ENCODE measurements around the gene TANGO2. TPM values are rescaled to one million over a fixed set of nuclear protein-coding genes. Genes with fewer than 3 reads are reported as not detected.

Gene TANGO2
- total RNA-seq, 1 experiment from 2014 or later, result 13.9 TPM

DNA sequence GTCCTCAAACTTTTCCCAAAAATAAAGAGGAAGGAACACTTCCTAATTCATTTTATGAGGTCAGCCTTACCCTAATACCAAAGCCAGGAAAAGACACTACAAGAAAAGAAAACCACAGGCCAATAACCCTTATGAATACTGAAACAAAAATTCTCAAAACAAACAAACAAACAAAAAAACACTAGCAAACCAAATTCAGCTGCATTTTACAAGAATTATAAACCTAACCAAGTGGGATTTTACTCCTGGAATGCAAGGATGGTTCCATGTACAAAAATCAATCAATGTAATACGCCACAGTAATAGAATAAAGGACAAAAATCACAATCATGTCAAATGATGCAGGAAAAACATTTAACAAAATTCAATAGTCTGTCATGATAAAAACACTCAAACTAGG lies 17.6 kb upstream of the TANGO2 start:
- ChIA-PET POLR2A (interaction anchor here (1.2 kb wide), 1 partner anchor 18 kb away, joined by 3 read pairs; no protein-coding TSS in a partner anchor), CTCF (interaction anchor here (0.5 kb wide), 1 partner anchor 1098 kb away, joined by 4 read pairs; no protein-coding TSS in a partner anchor)
- DNase-seq (ENCODE audit: unreplicated experiment), result no peak
- no peak overlapping the region for H3K27ac Mint-ChIP-seq (ENCODE audit: low read depth, unreplicated experiment)
- H3K9me3 Mint-ChIP-seq (ENCODE audit: unreplicated experiment), result peaks cover 20% of the 10 kb centered on the region
- H3K27me3 Mint-ChIP-seq (ENCODE audit: insufficient read depth, unreplicated experiment), result no peaks in the 10 kb centered on the region
- no peaks in the 10 kb centered on the region for H3K36me3 Mint-ChIP-seq (ENCODE audit: insufficient read depth, unreplicated experiment)
- H3K4me1 Mint-ChIP-seq (ENCODE audit: insufficient read depth, unreplicated experiment), result no peaks in the 10 kb centered on the region
- TF ChIP-seq, protein P1, sequence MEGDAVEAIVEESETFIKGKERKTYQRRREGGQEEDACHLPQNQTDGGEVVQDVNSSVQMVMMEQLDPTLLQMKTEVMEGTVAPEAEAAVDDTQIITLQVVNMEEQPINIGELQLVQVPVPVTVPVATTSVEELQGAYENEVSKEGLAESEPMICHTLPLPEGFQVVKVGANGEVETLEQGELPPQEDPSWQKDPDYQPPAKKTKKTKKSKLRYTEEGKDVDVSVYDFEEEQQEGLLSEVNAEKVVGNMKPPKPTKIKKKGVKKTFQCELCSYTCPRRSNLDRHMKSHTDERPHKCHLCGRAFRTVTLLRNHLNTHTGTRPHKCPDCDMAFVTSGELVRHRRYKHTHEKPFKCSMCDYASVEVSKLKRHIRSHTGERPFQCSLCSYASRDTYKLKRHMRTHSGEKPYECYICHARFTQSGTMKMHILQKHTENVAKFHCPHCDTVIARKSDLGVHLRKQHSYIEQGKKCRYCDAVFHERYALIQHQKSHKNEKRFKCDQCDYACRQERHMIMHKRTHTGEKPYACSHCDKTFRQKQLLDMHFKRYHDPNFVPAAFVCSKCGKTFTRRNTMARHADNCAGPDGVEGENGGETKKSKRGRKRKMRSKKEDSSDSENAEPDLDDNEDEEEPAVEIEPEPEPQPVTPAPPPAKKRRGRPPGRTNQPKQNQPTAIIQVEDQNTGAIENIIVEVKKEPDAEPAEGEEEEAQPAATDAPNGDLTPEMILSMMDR (IDR thresholded peaks at IDR 0.05; ENCODE audit: unreplicated experiment), result no peak
- BruUV-seq (replicated peaks), result no TSS peak
- no peak overlapping the region for H3K4me3 Mint-ChIP-seq (ENCODE audit: unreplicated experiment)
- intact Hi-C loops (cut with micrococcal nuclease), result no loop called here

DNA sequence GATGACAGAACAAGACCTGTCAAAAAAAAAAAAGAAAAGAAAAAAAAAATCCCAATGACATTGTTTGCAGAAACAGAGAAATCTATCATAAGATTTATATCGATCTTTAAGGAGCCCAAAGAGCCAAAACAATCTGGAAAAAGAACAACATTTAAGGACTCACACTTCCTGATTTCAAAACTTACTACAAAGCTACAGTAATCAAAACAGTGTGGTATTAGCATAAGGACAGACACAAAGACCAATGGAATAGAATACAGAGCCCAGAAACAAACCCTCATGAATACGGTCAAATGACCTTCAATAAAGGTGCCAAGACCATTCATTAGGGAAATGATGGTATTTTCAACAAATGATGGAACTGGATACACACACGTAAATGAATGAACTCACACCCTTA lies 16.4 kb upstream of the TANGO2 start:
- DNase-seq (ENCODE audit: unreplicated experiment), result no peak
- no peaks in the 10 kb centered on the region for H3K27me3 Mint-ChIP-seq (ENCODE audit: insufficient read depth, unreplicated experiment)
- no peaks in the 10 kb centered on the region for H3K36me3 Mint-ChIP-seq (ENCODE audit: insufficient read depth, unreplicated experiment)
- POLR2A ChIA-PET, result no interaction called here
- CTCF ChIA-PET, result no interaction called here
- BruUV-seq (replicated peaks), result no TSS peak
- peaks cover 4% of the 10 kb centered on the region for H3K4me1 Mint-ChIP-seq (ENCODE audit: insufficient read depth, unreplicated experiment)
- intact Hi-C loops (cut with micrococcal nuclease), result no loop called here
- H3K27ac Mint-ChIP-seq (ENCODE audit: low read depth, unreplicated experiment), result no peak overlapping the region
- TF ChIP-seq, protein P1 (IDR thresholded peaks at IDR 0.05; ENCODE audit: unreplicated experiment), result no peak
- H3K4me3 Mint-ChIP-seq (ENCODE audit: unreplicated experiment), result no peak overlapping the region
- H3K9me3 Mint-ChIP-seq (ENCODE audit: unreplicated experiment), result peaks cover 20% of the 10 kb centered on the region

DNA sequence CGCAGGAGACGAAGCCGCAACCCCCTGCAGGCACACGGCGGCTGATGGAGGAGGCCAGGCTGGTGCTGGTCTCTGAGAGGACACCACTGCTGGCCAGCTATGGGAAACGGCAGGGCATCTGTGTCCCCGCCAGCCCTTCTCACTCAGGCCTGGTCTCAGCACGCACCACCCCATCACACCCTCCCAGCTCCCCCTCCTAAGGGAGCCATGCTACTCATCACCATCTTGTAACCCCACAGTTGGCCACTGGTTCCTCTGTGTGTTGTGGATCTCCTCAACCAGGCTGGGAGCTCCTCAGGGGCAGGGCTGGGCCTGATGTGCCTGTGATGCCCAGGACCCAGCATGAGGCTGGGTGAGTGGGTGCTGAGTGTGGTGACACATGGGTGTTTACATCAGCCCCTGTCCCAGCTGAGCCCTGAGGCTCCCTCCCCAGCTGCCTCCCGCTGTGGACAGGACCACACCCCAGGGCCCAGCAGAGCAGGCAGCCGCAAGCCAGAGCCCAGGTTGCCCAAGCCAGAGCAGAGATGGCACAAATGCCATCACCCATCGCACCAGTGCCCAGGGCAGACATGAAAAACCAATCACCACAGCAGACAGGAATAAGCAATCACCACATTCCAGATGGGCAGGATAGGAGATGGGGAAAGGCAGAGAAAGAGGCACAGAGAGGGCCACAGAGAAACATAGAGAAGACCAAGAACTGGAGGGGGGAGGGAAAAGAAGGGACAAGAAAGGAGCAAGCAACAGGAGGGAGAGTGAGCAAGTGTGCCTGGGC lies 12.5 kb upstream of the TANGO2 start:
- intact Hi-C loops (cut with micrococcal nuclease), result no loop called here
- DNase-seq (ENCODE audit: unreplicated experiment), result no peak
- POLR2A ChIA-PET, result no interaction called here
- Mint-ChIP-seq H3K4me3 (ENCODE audit: unreplicated experiment) (no peak overlapping the region), H3K9me3 (ENCODE audit: unreplicated experiment) (peaks cover 17% of the 10 kb centered on the region), H3K27me3 (ENCODE audit: insufficient read depth, unreplicated experiment) (no peaks in the 10 kb centered on the region), H3K36me3 (ENCODE audit: insufficient read depth, unreplicated experiment) (no peaks in the 10 kb centered on the region), H3K27ac (ENCODE audit: low read depth, unreplicated experiment) (no peak overlapping the region), H3K4me1 (ENCODE audit: insufficient read depth, unreplicated experiment) (peaks cover 9% of the 10 kb centered on the region)
- no TSS peak for BruUV-seq (replicated peaks)
- TF ChIP-seq, protein P1 (IDR thresholded peaks at IDR 0.05; ENCODE audit: unreplicated experiment), result no peak
- CTCF ChIA-PET, result no interaction called here

DNA sequence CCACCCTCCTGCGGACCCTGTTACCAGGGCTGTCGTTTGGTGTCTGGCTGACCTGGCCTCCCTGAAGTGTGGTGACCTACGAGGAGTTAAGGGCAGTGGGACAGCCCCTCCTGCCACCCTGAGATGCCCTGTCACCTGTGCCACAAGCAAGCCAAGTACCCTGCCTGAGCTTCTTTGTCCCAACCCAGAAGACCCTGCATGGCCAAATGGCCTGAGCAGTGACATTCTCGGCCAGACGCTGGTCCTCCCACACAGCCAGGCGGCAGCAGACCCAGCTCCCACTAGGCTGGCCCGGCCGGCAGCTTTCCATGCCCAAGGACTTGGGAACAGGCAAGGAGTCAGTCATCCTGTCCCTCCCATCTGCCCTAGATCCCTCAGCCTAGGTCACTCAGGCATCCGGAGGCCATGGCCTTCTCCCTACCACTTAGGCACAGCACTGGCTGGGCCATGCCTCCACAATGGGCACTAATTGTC lies 11.9 kb upstream of the TANGO2 start:
- H3K4me3 Mint-ChIP-seq (ENCODE audit: unreplicated experiment), result no peak overlapping the region
- POLR2A ChIA-PET, result no interaction called here
- BruUV-seq (replicated peaks), result no TSS peak
- H3K36me3 Mint-ChIP-seq (ENCODE audit: insufficient read depth, unreplicated experiment), result no peaks in the 10 kb centered on the region
- peaks cover 10% of the 10 kb centered on the region for H3K9me3 Mint-ChIP-seq (ENCODE audit: unreplicated experiment)
- intact Hi-C loops (cut with micrococcal nuclease), result no loop called here
- TF ChIP-seq, protein P1 (IDR thresholded peaks at IDR 0.05; ENCODE audit: unreplicated experiment), result no peak
- CTCF ChIA-PET, result no interaction called here
- DNase-seq (ENCODE audit: unreplicated experiment), result no peak
- H3K27ac Mint-ChIP-seq (ENCODE audit: low read depth, unreplicated experiment), result no peak overlapping the region
- no peaks in the 10 kb centered on the region for H3K27me3 Mint-ChIP-seq (ENCODE audit: insufficient read depth, unreplicated experiment)
- peaks cover 9% of the 10 kb centered on the region for H3K4me1 Mint-ChIP-seq (ENCODE audit: insufficient read depth, unreplicated experiment)
